Measurements from ENCODE around the gene NLGN3.
A peak's percentile ranks its signal among the peaks of the same experiment; 100 is the strongest.

GRCh38 chrX:71098302-71098701, 46.3 kb upstream of the NLGN3 start:
- TF ChIP-seq CTCF (IDR thresholded peaks at IDR 0.05) (peak; percentile 67), EZH2 (IDR thresholded peaks at IDR 0.05; ENCODE audit: borderline replicate concordance, insufficient read depth, low read depth, low read length, poor library complexity, severe bottlenecking) (no peak)
